GM18867 (cell line): ENCODE data around the gene LMAN2.

Experiments used
- ATAC-seq: cut with Tn5 transposase; IDR thresholded peaks from one replicate; pipeline ENCODE4 v1.9.1; 2021; ENCODE audit warnings: mild to moderate bottlenecking, moderate library complexity; ENCODE audit not compliant: unreplicated experiment

The LMAN2 gene

GRCh38 chr5:177291735-177292134, 59.7 kb downstream of the LMAN2 start:
- ATAC-seq = no peak

GRCh38 chr5:177290816-177291596, 60.5 kb downstream of the LMAN2 start:
- ATAC-seq = peak; percentile 68

GRCh38 chr5:177288191-177288590, 63.3 kb downstream of the LMAN2 start:
- no peak for ATAC-seq
